ENCODE measurements around the gene OR2D2.
"Not testable (repeated sequence)": the region's sequence is repeated elsewhere in the genome, so short reads cannot be mapped to it uniquely, and the experiment has no call there.

The OR2D2 gene, protein sequence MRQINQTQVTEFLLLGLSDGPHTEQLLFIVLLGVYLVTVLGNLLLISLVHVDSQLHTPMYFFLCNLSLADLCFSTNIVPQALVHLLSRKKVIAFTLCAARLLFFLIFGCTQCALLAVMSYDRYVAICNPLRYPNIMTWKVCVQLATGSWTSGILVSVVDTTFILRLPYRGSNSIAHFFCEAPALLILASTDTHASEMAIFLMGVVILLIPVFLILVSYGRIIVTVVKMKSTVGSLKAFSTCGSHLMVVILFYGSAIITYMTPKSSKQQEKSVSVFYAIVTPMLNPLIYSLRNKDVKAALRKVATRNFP
- 0 reads per million in 2 donors for total RNA-seq

DNA sequence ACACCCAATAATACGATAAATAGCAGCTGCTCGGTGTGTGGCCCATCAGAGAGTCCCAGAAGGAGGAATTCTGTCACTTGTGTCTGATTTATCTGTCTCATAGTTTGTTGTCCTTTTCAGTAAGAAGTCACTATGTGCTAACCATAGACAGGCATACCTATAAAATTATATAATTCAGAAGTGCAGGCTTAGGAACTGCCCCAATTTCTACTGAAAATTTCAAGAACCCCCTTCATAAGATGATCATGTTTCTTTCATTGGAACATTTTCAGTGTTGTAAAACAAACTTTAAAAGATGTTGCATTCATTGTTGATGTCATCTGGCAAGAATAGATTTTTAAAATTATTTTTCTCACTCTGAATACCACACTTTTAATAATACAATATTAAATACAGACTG is at the start of gene OR2D2:
OR2D2 (minus strand) TSS at position 101 of the 400 bp plus-strand sequence; CDS start at position 101, 0 bp downstream.
- no peak for DNase-seq

DNA sequence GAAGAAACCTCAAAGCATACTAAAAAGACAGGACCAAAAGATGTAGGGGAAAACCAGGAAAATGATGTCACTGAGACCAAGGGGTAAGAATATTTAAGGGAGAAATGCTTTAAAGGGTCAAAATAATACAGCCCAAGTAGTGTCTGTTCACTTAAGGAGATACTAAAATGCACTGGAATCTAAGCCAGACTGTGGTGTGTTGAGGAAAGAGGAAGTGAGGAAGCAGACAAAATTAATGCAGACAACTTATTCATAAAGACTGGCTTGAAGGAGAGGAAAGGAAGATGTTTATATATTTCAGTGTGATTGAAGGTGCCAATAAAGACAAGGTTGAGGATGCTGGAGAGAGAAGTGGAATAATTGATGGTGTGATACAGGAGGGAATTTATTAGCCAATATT is 49.7 kb upstream of the OR2D2 start:
- no peak for DNase-seq

DNA sequence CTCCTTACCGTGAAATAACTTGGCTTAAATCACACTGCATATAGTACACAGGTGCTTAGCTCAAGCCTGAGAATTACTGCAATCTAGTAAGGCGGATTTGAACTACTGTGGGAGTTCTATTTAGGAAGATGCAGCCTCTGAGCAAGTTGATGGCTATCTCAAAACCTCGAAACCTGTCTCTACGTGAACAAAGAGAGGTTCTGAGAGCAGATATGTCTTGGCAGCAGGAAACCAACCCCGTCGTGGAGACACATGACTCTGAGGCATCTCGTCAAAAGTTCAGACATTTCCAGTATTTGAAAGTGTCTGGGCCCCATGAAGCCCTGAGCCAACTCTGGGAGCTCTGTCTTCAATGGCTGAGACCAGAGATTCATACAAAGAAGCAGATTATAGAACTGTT is 39.8 kb upstream of the OR2D2 start:
- DNase-seq: no peak

DNA sequence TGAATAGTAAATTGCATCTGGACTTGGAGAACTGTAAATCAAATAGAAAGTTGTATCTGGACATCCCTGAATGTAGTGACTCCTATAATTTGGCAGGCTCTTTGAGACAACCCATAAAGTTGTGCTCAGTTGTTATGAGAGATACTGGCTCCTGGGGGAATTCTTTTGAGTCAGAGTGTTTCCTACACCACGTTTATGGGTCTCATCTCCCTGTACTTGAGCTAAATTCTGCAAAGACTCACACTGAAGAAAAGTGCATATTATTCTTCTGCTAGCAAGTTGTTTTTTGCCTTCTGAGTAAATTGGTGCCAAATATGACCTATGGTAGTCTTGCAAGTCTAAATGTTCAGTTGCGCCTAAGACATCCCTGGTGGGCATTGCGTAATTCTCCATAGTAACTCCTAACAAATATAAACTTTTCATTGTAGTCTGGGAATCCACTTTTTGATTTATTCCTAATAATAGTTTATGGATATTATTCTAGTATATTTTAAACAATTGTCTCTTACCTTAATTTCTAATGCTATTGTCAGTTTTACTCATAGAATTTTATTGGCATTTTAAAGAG is 38.9 kb upstream of the OR2D2 start:
- no peak for DNase-seq

DNA sequence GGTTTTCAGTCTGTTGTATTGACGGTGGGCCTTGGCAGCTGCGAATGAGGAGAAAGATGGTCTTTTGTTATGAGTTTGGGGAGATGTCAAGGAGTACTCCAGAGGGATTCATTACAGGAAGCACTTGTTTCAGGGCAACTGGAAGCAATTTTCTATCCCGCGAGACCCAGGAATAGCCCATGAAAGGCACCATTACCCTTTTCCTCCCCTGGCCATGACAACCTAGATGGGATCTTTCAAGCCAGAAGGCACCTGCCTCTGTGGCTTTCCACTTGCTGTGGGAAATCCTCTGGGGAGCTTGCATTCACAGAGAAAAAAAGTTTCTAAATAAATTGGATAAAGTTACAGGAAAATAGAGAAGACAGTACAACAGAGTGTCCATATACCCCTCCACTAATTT is 36.6 kb upstream of the OR2D2 start:
- DNase-seq: no peak

DNA sequence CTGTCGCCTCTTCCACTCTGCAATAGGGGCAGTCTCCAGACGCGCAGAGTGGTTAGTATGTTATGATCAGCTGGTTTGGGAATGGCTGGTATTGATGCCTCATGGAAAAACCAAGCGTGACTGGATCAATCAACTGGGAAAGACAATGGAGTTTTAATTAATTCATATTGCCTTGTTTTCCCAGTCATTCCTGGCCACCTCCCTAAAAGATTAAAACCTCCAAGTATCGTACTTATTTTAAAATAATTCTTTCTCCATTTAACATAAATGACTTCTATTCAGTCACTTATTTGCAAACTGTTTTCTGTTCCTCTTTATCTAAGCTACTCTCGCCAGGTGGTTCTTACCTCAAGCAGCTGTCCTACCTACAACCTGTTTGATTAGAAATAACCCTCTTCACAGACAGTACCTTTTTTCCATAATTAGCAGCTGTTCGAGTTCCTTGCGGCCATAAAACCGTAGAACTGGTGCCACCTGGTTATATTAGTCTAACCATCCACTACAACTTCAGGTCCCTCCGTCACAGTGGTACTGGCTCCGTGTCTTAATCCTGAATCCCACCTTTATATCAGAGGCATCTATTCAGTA is 34.8 kb upstream of the OR2D2 start:
- DNase-seq: no peak

DNA sequence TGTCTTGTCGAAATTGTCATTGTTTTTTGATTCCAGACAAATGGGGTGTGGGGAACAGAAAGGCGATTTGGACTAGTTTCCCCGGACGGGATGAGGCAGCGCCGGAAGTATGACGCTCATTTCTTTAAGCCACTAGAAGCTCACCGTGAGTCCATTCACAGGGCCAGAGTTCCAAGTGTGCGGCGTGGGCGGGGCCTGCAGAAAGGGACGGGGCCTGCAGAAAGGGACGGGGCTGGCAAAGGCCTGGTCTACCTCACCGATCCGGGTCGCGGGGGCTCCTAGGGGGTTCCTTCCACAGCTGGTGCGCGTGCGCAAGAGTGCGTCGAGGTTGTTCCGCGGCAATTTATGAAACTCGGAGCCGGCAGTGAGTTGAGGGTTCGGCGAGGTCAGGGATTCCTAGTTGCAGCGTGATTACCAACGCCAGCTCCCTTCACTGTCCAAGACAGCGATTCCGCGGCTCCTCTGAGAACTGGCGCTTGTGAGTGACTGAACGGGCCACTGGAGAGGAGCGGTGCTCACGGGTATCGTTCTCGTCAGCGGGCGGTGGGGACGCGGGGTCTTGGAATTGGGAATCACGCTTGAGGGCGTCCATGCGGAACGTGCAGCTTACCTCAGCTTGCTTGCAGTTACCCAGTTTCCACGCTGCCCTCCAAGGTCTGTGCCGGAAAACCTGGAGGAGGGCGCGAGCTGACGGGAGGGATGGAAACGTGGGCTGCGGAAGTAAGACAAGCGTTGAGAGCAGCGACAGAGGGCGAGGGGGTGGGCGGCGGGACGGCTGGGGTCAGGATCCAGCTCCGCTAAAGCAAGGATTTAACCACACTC is 34.1 kb upstream of the OR2D2 start, which contains the start of gene ZNF215:
ZNF215 (plus strand) TSS at position 219 of the 822 bp plus-strand sequence. CDS start 5,847 bp downstream, outside the sequence.
- no peak for DNase-seq

DNA sequence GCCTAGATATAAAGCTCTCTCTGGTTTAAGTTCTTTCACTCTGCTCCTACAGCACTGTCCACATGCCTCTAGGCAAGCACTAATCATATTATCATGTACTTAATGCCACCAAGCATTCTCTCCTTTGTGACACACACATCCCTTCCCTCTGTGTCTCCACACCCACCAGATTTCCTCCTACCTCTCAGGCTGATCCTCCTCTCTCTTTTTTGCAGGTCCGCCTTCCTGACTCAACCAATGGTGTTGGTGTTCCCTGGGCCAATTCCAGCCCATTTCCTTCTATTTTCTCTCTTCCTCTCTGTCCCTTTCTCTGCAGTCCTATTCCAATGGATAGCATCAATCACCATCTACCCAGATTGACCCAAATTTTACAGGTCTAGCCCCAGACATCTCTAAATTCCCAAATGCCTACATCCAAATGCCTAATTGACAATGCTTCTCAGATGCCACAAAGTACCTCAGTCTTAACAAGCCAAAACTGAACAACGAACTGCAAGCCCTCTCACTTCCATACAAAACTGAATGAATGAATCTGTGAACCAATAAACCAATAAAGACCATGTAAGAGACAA is 33.4 kb upstream of the OR2D2 start:
- no peak for DNase-seq

DNA sequence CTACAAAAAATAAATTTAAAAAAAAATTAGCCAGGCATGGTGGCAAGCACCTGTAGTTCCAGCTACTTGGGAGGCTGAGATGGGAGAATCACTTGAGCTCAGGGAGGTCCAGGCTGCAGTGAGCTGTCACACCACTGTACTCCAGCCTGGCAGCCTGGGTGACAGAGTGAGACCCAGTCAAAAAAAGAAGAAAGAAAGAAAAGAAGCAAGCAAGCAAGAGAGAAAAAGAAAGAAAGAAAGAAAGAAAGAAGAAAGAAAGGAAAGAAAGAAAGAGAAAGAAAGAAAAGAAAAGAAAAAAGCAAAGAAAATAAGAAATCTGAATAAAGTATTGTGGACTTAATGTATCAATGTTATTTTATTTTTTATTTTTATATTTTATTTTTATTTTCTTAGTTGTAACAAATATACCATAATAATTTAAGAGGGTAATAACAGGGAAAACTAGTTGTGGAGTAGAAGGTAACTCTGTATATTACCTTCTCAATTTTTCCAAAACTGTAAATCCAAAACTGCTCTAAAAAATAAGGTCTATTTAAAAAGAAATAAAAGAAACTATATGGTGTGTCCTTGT is 32.8 kb upstream of the OR2D2 start:
- no peak for DNase-seq

DNA sequence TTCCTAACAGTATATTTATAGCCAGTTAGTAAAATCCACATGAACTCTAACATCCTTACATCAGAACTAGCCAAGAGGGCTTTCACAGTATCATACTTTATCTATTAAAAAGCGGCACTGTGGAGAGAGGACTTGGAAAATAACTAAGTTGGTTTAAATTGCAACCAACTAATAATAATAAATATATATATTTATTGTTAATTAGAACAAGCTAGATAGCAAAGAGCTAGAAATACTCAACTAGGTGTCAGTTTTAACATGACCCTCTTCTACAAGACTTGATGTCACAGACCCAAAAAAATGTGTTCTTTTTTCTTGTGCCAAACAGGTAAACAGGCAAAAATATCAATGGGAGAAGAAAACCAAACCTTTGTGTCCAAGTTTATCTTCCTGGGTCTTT is 28.4 kb upstream of the OR2D2 start, which contains the start of gene OR2D3:
OR2D3 (plus strand) TSS at position 301 of the 400 bp plus-strand sequence; CDS start at position 301, 0 bp downstream.
- DNase-seq: no peak

DNA sequence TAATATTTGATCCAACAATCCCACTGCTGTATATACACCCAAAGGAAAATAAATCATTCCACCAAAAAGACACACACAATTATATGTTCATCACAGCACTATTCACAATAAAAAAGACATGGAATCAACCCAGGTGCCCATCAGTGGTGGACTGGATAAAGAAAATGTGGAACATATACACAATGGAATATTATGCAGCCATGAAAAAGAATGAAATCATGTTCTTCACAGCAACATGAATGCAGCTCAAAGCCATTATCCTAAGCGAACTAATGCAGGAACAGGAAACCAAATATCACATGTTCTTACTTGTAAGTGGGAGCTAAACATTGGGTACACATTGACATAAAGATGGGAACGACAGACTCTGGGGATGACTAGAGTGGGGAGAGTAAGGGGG is 27.4 kb upstream of the OR2D2 start:
- DNase-seq: no peak

DNA sequence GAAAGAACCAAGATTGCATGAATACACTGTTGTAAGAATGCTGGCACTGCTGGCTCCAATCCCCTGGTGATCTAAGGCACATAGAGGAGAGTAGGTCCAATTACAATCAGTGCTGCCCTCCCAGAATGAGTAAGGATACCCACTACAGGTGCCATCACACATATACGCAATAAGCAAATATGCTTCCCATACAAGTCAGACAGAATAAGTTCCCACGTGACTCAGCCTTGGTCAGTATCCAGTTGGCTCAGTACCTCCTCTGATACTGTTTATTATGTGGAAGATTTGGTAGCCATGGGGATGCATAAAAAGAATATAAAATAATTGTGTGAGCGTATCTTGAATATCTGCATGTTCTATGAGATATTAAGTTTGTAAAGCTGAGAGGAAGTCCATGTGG is 19.6 kb upstream of the OR2D2 start:
- no peak for DNase-seq

DNA sequence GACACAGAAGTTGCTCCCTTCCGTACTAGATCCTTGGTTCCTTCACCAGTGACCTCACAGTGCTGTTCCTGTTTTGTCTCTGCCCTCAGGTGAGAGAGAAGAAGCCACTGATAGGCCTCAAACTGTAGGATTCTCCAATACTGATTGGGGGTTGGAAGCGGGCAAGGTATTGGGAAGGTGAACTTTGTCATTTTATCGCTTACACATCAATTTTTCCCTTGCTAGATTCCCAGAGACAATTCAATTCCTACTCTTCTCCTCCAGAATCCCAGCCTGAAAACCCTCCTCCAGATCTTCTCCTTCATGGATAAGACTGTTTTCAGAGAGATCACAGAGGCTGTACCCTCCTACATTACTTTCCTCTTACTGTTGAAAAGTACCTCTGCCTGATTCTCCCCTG is 19.1 kb upstream of the OR2D2 start:
- no peak for DNase-seq

DNA sequence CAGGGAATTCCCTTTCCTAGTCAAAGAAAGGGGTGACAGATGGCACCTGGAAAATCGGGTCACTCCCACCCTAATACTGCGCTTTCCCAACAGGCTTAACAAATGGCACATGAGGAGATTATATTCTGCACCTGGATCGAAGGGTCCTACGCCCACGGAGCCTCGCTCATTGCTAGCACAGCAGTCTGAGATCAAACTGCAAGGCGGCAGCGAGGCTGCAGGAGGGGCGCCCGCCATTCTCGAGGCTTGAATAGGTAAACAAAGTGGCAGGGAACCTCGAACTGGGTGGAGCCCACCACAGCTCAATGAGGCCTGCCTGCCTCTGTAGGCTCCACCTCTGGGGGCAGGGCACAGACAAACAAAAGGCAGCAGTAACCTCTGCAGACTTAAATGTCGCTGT is 12.5 kb upstream of the OR2D2 start:
- not testable (repeated sequence) for DNase-seq

DNA sequence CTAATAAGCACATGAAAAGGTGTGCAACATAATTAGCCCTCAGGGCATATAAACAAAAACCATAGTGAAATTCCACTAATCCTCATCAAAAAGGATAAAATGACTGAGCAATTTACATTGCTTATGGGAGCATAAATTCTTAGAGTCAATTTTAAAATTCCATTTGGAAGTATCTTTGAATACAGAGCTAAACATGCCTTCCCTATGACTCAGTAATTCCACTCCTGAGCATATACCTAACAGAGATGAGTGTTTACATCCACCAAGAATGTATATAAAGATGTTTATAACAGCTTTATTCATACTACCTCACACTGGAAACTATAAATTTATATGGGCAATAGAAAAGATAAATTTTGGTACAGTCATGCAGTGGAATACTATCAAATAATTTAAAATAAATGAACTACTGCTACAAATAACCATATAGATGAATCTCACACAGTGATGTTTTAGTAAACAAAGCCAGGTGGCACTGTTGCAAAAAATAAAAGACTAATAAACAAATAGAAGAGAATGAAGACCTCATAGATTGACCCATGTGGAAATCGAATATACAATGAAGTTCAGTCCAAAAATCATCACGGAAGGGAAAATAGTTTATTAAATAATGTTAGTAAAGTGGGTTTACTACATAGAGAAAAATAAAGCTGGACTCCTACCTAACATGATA is 8.2 kb upstream of the OR2D2 start:
- no peak for DNase-seq

DNA sequence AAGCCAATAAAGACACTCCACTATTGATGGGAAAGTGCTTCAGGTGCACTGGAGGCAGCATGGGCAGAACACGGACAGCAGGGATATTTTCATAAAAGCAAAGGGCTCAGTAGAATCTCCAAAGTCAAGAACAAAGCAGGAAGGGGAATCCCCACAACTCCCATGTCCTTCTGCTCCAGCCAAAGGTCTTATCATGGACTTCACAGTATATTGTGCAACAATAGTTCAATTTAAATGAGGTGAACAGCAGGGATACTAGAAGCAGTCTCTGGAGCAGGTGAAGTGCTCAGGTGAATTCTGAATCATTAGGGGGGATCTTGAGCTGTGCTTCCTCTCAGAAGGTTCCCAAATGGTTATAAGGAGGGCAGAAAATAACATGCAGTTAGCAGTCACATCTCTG is 6.6 kb upstream of the OR2D2 start:
- DNase-seq: no peak

DNA sequence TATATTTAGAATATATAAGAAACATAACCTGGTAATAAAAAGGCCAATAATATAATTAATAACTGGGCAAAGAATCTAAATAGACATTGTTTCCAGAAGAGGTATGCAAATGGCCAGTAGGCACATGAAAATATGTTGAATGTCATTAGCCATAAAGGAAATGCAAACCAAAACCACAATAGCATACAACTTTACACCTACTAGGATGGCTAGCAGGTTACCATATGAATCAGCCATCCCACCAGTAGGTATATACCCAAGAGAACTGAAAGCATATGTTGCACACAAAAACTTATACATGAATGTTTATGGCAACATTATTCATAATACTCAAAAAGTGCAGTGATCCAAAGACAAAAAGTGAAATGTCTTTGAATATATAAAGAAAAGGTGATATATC is 2.7 kb upstream of the OR2D2 start:
- DNase-seq: no peak

DNA sequence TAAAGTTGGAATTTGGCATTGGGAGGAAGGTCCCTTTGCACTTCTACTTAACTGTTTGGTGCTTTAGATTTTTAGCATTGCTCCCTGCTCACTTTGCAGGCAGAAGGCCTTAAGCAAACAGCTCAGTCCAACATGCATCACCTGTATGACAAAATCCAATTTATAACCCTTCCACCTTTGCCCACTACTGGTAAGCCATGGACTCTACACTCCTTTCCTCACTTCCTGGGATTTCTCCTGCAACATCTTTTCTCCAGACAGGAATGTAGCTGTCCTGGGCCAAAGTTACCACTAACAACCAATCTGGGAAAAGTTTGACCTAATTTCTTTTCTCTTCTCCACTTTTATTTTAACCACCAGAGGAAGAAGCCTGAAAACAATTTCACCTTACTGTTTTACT is 1.8 kb upstream of the OR2D2 start:
- no peak for DNase-seq

DNA sequence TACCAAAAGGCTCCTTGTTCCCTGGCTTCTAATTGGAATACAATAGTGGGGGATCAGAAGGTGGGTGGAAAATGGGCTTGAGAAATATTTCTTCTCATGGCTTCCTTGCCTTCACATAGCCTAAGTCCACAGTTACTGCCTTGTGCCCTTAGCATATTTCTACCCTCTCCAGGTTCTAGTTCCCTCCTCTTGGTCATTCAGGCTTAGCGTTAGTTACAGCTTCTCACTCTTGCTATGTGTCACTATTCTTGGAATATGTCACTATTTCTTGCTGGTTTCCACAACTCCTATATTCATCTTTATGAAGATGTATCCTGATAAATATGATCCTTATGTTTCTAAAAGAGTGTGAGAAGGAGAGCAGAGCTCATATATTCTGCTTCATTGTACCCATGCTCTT is 2.5 kb downstream of the OR2D2 start:
- no peak for DNase-seq

DNA sequence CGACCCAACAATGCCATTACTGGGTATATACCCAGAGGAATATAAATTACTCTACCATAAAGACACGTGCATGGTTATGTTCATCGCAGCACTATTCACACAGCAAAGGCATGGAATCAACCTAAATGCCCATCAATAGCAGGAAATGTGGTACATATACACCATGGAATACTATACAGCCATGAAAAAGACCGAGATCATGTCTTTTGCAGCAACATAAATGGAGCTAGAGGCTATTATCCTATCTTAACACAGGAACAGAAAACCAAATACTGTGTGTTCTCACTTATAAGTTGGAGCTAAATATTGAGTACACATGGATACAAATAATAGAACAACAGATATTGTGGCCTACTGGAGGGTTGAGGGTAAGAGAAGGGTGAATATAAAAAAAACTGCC is 3.5 kb downstream of the OR2D2 start:
- DNase-seq: no peak

DNA sequence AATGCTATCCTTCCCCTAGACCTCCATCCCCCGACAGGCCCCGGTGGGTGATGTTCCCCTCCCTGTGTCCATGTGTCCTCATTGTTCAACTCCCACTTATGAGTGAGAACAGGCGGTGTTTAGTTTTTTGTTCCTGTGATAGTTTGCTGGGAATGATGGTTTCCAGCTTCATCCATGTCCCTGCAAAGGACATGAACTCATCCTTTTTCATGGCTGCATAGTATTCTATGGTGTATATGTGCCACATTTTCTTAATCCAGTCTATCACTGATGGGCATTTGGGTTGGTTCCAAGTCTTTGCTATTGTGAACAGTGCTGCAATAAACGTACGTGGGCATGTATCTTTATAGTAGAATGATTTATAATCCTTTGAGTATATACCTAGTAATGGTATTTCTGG is 4.6 kb downstream of the OR2D2 start:
- DNase-seq: not testable (repeated sequence)

DNA sequence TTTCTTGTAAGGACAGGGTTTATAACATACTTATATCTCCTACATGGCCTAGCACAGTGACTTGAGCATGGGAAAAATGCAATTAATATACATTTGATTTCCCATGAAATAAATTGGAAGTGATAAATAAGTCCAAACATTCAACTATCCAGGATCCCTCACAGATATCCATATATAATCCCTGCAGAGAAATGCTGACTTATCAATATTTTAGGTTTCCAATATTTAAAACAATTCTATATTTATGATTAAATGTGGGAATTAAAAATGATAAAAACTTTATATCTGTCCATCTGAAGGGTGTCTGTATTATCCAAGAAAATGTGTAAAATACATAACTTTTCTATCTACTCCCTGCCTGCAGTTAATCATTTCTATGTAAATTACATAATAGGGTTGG is 9.5 kb downstream of the OR2D2 start:
- DNase-seq: no peak
